HG03280 (cell line): ENCODE results near the gene MBD6.

Experiments used
- ATAC-seq: cut with Tn5 transposase; IDR thresholded peaks from one replicate; pipeline ENCODE4 v1.9.1; 2021; ENCODE audit warnings: mild to moderate bottlenecking, moderate library complexity; ENCODE audit not compliant: unreplicated experiment

The MBD6 gene, protein sequence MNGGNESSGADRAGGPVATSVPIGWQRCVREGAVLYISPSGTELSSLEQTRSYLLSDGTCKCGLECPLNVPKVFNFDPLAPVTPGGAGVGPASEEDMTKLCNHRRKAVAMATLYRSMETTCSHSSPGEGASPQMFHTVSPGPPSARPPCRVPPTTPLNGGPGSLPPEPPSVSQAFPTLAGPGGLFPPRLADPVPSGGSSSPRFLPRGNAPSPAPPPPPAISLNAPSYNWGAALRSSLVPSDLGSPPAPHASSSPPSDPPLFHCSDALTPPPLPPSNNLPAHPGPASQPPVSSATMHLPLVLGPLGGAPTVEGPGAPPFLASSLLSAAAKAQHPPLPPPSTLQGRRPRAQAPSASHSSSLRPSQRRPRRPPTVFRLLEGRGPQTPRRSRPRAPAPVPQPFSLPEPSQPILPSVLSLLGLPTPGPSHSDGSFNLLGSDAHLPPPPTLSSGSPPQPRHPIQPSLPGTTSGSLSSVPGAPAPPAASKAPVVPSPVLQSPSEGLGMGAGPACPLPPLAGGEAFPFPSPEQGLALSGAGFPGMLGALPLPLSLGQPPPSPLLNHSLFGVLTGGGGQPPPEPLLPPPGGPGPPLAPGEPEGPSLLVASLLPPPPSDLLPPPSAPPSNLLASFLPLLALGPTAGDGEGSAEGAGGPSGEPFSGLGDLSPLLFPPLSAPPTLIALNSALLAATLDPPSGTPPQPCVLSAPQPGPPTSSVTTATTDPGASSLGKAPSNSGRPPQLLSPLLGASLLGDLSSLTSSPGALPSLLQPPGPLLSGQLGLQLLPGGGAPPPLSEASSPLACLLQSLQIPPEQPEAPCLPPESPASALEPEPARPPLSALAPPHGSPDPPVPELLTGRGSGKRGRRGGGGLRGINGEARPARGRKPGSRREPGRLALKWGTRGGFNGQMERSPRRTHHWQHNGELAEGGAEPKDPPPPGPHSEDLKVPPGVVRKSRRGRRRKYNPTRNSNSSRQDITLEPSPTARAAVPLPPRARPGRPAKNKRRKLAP

DNA sequence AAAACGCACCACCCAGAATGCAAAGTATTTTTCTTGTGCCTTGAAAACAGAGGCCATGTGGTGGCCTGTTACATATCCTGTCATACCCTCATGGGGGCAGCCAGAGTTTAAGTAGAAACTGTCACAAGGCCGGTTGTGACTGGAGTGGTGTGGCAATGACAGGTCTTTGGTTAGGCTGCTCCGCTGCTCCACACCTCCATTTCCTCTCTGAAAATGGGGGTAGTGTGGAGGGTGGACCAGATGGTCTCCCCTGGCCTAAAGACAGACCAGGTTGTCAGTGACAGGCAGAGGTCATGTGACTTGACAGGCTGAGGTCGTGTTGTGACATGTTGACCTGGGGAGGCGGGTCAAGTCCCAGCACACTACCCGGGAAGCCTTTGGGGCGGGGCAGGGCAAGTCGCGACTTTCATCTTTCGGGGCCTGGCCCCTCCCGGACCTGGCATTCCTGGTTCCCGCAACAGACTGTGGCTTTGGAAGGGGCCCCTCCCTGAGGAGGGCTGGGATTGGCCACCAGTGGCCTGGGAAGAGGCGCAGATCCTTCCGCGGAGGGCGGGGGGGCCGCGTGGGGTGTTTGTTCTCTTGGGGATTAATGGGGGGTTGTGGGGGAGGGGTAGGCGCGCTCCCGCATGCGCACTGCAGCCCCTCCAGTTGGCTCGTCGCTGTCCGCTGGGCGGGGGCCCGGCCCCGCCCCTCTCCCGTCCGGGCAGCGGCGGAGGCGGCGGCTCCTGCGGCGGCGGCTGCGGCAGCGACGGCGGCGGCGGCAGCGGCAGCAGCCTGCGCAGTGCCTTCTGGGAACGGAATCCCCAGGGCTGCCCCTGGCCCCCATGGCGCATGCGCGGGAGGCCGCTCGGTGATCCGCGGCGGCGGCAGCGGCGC, at the start of gene MBD6:
TSS of gene MBD6 (plus strand) at position 814 of the 876 bp plus-strand sequence. CDS start 1,480 bp downstream, outside the sequence.
- peak; percentile 44 for ATAC-seq

DNA sequence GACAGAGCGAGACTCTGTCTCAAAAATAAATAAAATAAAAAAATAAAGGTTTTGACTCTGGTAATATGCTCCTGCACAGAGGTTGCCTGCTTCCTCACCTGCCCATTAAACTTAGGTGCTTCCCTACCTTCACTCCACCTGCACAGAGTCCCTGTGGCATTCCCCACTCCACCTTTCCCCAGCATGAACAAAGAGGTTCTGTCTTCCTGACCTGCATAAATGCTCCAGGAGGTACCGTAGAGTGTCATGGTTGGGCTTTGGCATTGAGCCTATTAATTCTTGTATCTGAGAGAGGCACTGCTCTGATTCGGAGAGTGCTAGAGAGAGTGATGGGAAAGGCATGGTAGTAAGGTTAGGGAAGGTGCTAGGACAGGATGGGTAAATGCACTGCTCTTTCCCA, 49.2 kb upstream of the MBD6 start:
- no peak for ATAC-seq

DNA sequence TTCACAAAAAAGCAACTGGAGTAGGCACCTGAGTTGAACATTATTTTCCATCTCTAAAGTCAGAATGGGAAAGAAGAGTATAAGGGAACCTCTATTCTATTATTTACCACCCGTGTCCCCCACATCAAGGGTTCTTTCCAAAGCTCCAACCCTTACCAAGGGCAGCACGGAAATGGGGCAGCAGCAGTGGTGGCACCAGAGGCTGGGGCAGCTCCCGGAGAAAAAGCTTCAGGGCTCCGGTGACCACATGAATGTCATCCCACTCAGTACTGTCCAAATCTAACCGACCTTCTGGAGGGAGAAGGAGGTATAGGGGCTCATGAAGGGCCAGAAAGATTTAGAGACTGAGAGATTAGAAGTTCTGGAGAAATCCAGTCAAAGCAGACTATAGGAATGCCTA, 48.7 kb upstream of the MBD6 start:
- no peak for ATAC-seq

DNA sequence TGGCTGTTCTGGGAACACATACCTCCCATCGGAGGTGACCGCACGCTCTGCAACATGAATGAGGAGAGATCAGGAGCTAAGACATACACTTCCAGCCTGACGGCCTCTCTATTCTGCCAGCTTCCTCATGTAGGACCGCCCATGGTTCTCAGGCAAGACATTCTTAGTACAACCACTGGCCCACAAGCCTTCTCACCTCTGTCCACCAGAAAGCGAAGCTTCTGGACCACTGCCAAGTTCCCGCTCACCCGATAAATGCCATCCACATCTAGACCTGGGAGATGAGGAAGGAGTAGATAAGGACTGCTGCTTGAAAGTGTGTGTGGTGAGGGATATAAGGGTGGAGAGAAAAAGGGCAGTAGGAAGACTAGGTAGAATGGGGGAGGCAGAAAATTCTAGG, 48.2 kb upstream of the MBD6 start:
- ATAC-seq = no peak

DNA sequence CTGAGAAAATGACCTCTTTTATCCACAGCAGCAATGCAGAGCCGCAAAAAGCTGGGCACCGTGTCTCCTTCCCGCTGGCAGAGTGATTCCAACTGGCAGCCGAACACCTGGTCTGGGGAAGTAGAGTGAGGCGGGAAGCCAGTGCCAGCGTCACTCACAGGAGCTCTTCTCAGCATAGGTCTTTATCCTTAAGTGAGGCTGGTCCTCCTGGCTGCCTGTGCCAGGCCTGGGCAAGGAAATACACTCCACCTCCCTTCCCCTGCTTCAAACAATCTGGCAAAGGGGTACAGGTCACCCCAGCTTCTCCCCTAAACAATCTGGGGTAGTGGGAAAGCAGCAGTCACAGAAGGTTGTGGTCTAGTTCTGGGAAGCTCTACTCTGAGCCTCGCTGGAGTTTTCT, 47.8 kb upstream of the MBD6 start:
- ATAC-seq = no peak

DNA sequence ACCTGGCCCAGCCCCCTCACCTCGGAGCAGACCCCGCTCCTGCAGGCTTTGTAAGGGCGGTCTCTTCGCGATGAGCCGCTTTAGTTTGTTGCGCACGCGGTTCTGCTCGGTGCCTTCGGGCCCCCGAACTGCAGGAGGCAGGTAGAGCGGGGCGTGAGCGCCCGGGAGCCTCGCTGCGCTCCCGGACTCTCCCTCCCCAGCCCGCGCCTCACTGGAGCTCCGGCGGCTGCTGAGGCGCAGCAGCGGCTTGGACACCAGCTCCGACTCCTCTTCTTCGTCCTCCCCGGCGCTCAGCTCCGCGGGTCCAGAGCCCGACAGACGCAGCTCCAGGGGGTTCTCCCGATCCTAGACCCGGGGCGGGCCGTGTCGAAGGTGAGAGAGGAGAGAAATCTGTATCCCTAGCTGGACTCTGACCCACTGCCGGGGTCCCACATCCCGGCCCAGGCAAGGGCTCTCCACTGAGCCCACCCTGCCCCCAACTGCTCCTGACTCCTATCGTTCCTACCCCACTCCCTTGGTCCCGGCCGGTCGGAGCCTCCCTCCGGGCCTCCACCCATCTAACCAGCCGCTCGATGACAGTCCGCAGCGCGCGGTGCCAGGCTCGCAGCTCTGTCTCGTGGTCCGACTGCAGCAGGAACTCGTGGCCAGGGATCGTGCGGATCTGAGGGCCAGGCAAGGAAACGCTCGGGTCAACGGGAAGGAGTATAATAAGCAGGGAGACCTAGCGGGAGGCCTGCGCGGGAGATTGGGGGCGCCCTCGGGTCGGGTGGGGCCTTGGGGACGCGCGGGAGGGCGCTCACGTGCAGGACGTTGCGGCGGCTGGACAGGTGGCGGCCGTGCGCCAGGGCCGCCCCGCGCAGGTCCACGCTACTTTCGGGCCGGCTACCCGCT, 47.1 kb upstream of the MBD6 start:
- no peak for ATAC-seq

DNA sequence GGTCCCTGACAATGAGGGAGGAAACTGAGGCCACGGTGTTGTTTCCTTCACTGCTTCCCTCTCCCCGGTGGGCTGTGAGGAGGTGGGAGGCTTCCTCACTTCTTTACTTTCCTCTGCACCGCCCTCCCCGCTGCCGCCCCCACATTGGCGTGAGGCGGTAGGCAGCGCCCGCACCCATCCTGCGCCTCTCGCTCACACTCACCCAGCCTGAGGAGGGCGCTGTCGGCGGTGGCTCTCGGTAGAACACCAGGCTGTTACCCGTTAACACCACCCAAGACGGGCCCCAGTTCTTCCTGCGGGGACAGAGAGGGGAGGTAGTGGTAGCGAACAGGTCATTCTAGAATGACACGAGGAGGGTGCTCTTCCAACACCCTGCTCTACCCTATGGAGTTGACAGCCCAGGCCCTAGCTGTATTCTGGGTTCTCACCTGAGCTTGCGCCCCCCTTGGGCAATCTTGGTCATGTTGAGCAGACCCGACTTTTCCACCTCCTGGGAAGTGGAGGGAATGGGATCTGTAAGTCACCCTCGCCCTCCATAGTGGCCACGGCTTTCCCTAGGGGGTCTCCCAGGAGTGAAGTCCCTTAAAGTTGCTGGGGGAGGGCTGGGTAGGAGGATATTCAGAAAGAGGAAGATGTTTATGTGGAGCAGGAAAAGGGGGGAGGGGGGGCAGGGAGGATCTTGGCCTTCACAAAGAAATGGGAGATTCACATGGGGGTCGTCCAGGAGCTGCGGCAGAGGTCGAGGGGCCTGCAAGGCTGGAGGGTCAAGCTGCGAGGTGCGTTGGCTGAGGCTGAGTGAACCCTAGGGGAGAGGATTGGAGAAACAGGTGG, 46.2 kb upstream of the MBD6 start:
- ATAC-seq = no peak

DNA sequence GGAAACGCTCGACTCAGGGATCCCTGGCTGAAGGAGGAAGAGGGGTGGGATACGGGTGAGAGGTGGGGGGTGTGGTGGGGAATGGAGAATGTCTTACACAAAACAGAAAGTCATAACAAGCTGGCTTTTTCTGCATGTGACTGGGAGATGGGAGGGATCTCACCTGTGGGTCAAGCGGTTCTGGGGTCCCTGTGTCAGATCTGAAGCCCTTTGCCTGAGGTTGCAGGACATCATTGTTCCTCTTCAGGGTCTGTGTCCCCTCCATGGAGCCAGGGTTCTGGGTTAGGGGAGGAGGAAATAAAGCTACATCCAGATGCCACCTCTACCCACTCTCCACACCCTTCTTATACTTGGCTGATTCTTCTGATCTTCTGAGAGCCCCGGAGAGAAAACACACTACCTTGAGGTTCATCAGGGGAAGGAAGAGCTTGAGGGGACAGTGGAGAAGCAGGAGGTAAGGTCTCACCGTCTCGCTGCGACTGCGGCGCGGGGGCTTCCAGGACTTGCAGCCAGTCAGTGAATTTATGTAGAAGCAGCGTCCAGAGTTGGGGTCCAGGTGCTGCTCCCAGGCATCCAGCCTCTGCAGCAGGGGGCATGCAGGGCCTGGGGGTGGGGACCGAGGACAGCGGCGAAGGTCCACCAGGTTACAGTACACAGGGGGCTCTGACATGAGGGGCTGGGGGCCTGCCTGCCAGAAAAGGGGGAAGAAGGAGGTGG, 45.5 kb upstream of the MBD6 start:
- no peak for ATAC-seq

DNA sequence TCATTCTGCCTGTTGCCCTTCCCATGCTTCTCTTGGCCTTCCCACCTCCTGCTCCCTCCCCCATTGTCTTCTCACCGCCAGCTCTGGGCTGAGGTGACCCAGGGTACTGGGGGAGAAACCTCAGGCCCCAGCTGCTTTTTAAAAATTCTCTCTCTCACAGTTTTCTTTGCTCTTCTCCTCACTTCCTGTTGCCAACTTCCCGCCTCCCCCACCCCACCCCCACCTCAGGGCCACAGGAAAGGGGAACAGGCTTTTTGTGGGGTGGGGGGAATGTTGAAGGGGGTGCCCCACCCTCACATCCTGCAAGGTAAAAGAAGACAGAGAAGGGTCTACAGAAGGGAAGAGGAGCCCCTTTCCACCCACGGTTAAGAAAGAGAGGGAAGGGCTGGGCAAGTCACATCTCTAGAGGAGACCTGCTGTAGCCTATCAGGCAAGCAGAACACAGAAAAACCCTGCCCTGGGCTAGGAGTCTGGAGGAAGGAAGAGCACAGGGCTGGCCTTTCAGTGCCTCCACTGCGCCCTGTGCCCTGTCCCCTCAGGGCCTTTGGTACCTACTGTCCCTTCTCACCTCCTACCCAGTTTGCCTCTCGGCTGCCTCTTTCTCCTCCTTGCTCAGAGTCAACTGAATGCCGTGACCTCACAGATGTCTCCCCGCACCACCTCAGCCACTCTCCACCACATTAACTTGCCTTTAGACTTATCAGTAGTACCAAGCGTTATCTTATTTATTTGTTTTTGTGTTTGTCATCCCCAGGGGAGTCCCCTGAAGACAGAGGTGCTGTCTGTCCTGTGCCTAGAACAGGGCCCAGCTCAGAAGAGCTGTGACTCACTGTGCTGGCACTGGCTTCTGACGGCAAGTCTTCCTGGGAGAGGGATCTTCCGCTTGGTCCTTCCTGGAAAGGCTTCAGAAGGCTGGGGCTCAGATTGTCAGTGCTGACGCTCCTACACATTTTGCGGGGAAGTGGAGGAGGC, 44.6 kb upstream of the MBD6 start:
- ATAC-seq = no peak

DNA sequence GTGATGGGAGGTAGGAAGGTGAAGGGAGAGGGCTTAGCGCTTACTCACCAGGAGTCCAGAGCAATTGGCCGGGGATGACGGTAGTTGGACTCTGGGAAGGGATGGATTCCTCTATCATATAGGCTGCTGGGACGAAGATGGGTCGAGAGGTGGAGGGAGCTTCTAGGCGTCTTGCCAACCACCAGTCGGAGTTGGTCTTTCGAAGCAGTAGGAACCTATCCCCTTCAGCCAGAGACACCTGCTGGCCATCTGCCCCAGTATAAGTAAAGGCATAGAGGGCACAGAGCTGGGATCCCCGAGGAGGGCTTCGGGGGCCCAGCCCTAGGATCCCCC, 43.6 kb upstream of the MBD6 start:
- ATAC-seq = no peak

DNA sequence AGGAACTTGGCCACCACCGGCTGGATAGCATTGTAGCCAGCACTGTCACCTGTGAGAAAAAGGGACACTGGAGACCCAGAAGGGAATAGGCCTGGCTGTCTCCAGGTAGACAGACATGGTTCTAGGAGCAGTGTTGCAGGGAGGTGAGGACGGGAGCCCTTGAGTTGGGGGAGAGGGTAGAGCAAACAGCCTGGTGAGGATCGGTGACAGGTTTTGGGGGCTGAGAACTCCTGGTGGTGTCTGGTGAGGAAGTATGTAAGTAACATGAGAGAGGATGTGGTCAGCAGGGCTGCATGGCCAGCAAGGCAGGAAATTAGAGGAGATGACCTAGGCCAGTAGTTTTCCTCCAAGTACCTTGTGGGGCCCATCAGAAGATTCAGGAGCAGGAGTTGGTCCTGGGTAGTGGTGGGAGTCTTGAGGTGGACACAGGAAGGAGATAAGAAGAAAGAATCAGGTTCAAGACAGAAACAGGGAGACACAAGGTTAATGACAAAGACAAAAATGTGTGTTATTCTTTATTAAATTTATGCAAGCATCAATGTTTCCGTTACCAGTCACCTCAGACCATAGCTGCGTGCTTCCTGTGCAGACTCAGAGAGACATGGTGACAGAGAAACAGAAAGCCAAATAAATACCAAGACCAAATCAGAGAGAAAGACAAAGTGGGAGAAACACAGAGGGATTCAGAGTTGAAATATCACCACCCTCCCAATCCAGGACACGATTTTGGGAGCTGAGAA, 43.1 kb upstream of the MBD6 start, which contains the start of gene ARHGAP9:
TSS of gene ARHGAP9 (minus strand) at position 491 of the 740 bp plus-strand sequence. CDS start at position 31, 460 bp downstream.
- no peak for ATAC-seq

DNA sequence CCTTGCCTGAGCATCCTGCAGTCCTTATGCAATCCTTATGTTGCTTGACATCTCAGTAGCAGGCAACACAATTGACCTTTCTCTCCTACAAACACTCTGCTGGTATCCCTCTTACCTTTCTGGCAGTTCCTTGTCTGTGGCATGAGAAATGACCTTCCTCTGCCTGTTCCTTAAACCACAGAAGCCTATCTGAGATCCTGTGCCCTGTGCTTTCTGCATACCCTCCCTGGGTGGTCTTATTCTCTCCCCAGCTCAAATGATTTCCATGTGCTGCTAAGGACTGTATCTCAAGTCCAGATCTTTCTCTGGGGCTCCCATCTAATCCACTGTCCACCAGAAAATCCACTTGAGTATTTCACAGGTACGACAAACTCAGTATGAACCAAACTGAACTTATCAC, 41.0 kb upstream of the MBD6 start:
- ATAC-seq = no peak

DNA sequence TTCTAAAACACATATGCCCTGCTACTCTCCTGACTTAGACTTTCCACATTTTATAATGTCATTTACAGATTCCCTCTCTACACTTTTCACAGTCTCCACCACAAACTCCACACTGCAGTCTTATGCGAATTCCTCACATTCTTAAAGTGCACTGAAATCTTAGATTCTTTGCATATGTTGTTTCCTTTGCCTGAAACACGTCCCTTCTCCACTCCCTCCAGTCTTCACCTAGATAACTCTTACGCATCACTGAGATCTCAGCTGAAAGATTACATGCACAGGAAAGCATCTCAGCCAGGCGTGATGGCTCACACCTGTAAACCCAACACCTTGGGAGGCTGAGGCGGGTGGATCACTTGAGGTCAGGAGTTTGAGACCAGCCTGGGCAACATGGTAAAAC, 39.2 kb upstream of the MBD6 start:
- no peak for ATAC-seq

DNA sequence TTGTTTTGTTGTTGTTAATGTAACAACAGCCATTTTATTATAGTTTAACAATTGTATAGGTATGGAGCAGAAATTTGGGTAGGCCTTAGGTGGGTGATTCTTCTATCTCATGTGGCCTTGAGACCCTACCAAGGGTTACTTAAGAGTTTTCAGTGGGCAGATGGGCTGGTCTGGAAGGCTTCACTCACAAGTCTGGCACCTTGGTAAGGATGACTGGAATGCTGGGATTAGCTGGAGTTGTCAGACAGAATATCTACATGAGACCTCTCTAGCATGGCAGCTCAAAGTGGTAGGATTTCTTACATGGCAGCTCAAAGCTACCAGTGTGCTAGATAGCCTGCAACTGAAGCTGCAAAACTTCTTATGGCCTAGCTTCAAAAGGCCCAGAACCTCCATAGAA, 36.9 kb upstream of the MBD6 start:
- no peak for ATAC-seq

DNA sequence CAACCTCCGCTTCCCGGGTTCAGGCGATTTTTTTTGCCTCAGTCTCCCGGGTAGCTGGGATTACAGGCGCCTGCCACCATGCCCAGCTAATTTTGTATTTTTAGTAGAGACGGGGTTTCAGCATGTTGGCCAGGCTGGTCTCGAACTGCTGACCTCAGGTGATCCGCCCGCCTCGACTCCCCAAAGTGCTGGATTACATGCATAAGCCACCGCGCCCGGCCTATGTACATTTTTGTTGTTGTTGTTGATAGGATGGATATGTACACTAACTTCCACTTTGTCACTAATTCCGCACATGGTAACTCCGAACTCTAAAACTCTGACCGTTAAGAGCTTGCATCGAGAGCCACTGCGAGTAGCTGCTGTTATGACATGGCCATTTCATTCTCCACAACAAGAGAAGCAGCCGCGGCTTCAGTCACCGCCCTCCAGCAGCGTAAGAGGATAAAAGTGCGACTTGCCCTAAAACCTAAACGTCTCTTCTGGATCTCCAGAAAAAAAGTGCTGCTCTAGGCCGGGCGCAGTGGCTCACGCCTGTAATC, 35.5 kb upstream of the MBD6 start:
- no peak for ATAC-seq
